ENCODE data around the gene TBX21.

DNA sequence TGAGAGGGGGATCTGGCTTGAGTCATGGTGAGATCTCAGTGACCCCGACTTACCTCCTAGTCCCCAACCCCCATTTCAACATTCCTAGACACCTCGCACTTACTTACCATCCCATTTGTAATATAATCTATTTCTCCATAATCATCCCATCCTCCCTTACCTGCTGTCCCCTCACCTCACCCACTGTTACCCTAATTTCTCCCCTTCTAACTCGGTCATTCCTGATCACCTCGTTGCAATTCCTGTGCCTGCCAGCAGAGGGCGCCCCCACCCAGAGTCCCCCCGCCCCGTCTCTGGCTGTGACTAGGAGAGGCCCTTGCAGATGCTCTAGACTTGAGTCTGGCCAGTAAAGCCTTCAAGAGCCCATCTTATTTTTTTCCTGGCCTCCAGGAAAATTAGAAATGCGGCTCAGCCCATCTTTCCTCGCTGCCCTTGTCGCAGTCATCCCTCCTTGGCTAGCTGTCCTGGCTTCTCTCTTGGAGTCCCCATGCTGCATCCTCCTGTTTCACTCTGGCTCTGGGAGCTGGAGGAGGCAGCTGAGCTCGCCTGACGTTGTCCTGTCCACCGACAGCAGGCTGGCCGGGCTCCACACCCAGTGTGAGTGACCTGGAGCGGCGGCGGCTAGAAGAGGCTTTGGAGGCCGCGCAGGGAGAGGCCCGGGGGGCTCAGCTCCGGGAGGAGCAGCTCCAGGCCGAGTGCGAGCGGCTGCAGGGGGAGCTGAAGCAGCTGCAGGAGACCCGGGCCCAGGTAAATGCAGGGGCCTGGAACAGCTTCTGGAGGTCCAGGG is 34.1 kb upstream of the TBX21 start:
- TF ChIP-seq, protein P1, sequence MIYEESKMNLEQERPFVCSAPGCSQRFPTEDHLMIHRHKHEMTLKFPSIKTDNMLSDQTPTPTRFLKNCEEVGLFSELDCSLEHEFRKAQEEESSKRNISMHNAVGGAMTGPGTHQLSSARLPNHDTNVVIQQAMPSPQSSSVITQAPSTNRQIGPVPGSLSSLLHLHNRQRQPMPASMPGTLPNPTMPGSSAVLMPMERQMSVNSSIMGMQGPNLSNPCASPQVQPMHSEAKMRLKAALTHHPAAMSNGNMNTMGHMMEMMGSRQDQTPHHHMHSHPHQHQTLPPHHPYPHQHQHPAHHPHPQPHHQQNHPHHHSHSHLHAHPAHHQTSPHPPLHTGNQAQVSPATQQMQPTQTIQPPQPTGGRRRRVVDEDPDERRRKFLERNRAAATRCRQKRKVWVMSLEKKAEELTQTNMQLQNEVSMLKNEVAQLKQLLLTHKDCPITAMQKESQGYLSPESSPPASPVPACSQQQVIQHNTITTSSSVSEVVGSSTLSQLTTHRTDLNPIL (CRISPR knock-in tag; IDR thresholded peaks at IDR 0.05; ENCODE audit: low read depth): no peak
- TF ChIP-seq GLIS3 (CRISPR knock-in tag; IDR thresholded peaks at IDR 0.05) (no peak), SNAI2 (CRISPR knock-in tag; IDR thresholded peaks at IDR 0.05) (no peak), TCF4 (CRISPR knock-in tag; IDR thresholded peaks at IDR 0.05; ENCODE audit: borderline replicate concordance) (no peak), ZFP3 (CRISPR knock-in tag; IDR thresholded peaks at IDR 0.05) (no peak), ZFP30 (CRISPR knock-in tag; IDR thresholded peaks at IDR 0.05) (no peak), ZNF70 (CRISPR knock-in tag; IDR thresholded peaks at IDR 0.05) (no peak), OSR1 (CRISPR knock-in tag; IDR thresholded peaks at IDR 0.05) (no peak), ARNTL (CRISPR knock-in tag; IDR thresholded peaks at IDR 0.05; ENCODE audit: borderline replicate concordance, low read depth) (no peak), TOX (CRISPR knock-in tag; IDR thresholded peaks at IDR 0.05; ENCODE audit: borderline replicate concordance) (no peak), RARB (CRISPR knock-in tag; IDR thresholded peaks at IDR 0.05) (no peak), ZC3H10 (CRISPR knock-in tag; IDR thresholded peaks at IDR 0.05) (no peak)
- TF ChIP-seq, protein P2, sequence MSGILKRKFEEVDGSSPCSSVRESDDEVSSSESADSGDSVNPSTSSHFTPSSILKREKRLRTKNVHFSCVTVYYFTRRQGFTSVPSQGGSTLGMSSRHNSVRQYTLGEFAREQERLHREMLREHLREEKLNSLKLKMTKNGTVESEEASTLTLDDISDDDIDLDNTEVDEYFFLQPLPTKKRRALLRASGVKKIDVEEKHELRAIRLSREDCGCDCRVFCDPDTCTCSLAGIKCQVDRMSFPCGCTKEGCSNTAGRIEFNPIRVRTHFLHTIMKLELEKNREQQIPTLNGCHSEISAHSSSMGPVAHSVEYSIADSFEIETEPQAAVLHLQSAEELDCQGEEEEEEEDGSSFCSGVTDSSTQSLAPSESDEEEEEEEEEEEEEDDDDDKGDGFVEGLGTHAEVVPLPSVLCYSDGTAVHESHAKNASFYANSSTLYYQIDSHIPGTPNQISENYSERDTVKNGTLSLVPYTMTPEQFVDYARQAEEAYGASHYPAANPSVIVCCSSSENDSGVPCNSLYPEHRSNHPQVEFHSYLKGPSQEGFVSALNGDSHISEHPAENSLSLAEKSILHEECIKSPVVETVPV (CRISPR knock-in tag; IDR thresholded peaks at IDR 0.05): no peak
- TF ChIP-seq, protein P3, sequence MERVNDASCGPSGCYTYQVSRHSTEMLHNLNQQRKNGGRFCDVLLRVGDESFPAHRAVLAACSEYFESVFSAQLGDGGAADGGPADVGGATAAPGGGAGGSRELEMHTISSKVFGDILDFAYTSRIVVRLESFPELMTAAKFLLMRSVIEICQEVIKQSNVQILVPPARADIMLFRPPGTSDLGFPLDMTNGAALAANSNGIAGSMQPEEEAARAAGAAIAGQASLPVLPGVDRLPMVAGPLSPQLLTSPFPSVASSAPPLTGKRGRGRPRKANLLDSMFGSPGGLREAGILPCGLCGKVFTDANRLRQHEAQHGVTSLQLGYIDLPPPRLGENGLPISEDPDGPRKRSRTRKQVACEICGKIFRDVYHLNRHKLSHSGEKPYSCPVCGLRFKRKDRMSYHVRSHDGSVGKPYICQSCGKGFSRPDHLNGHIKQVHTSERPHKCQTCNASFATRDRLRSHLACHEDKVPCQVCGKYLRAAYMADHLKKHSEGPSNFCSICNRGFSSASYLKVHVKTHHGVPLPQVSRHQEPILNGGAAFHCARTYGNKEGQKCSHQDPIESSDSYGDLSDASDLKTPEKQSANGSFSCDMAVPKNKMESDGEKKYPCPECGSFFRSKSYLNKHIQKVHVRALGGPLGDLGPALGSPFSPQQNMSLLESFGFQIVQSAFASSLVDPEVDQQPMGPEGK (CRISPR knock-in tag; IDR thresholded peaks at IDR 0.05; ENCODE audit: borderline replicate concordance): no peak

Data from SK-N-SH treated with all-trans-retinoic acid at 6 μM for 48 hours (cell line).